Spleen (tissue), 11 donors: Measurements from ENCODE around the gene PUS7L. TPM values are rescaled to one million over a fixed set of nuclear protein-coding genes. Genes with fewer than 3 reads are reported as not detected.
"Not testable (repeated sequence)": the region's sequence is repeated elsewhere in the genome, so short reads cannot be mapped to it uniquely, and the experiment has no call there.

Source experiments
- DNase-seq: peaks from one replicate; pipeline ENCODE4 v3.0.0-alpha.2; 2020
- H3K27ac ChIP-seq, 8 donors: fragments of 200-600 bp; sonication (generic) in 7 of 8; 1 replicate in 4 of 8; 2 replicates in 4 of 8; pipeline versions ENCODE4 v1.5.0 to v1.8.0; 2016 to 2021; ENCODE audit warnings: inconsistent platforms in 4 of 8, mild to moderate bottlenecking in 4 of 8, moderate library complexity in 1 of 8
- H3K27me3 ChIP-seq, 7 donors: fragments of 200-600 bp; sonication (generic) in 6 of 7; replicated peaks in 1 of 7; 1 replicate in 4 of 7; 2 replicates in 3 of 7; pipeline versions ENCODE4 v1.5.0 to v1.8.0; 2016 to 2021; ENCODE audit warnings: inconsistent platforms in 3 of 7, mild to moderate bottlenecking in 1 of 7
- H3K36me3 ChIP-seq, 6 donors: fragments of 200-600 bp; sonication (generic) in 5 of 6; 1 replicate in 4 of 6; 2 replicates in 2 of 6; pipeline versions ENCODE4 v1.5.0 to v1.8.0; 2016 to 2021; ENCODE audit warnings: inconsistent platforms in 2 of 6
- H3K4me1 ChIP-seq, 6 donors: fragments of 200-600 bp; sonication (generic) in 5 of 6; 1 replicate in 3 of 6; 2 replicates in 3 of 6; pipeline versions ENCODE4 v1.5.0 to v1.8.0; 2016 to 2021; ENCODE audit warnings: inconsistent platforms in 3 of 6
- H3K4me3 ChIP-seq, 8 donors: fragments of 200-600 bp; sonication (generic) in 7 of 8; 1 replicate in 4 of 8; 2 replicates in 4 of 8; pipeline versions ENCODE4 v1.5.0 to v1.8.0; 2016 to 2021; ENCODE audit warnings: inconsistent platforms in 4 of 8, mild to moderate bottlenecking in 4 of 8, moderate library complexity in 2 of 8
- H3K9me3 ChIP-seq, 8 donors: fragments of 200-600 bp; sonication (generic) in 7 of 8; 1 replicate in 4 of 8; 2 replicates in 4 of 8; pipeline versions ENCODE4 v1.5.0 to v1.8.0; 2016 to 2021; ENCODE audit warnings: inconsistent platforms in 4 of 8
- CTCF ChIP-seq, 11 experiments: fragments of 200-600 bp in 7 of 11; fragments of 450-650 bp in 4 of 11; sonication (generic) in 4 of 11; IDR thresholded peaks in 8 of 11; conservative IDR thresholded peaks in 3 of 11; 1 replicate in 7 of 11; 2 replicates in 4 of 11; pipeline versions ENCODE4 v1.4.0 to v1.8.0; 2016 to 2021; ENCODE audit warnings: antibody characterized with exemption in 11 of 11, inconsistent platforms in 4 of 11, mild to moderate bottlenecking in 1 of 11
- POLR2A ChIP-seq, 3 donors: fragments of 450-650 bp; IDR thresholded peaks; one replicate each; pipeline ENCODE4 v1.5.1; 2017; ENCODE audit warnings: antibody characterized with exemption in 3 of 3, mild to moderate bottlenecking in 1 of 3
- POLR2AphosphoS5 ChIP-seq, 3 donors: sonication (generic); formaldehyde crosslinking; IDR thresholded peaks; one replicate each; pipeline ENCODE4 v1.5.1; 2017; ENCODE audit warnings: antibody characterized with exemption in 3 of 3
- WGBS, 5 donors: extraction: QIAGEN DNeasy Blood & Tissue Kit in 3 of 5; methylation state at CpG; one replicate each; pipeline versions ENCODE4 v1.1.5 to v1.1.7; 2013 to 2018; 5-methylcytosine and 5-hydroxymethylcytosine counted together
- intact Hi-C: fragments of 100-400 bp; cut with DNase I; formaldehyde crosslinking; loops from one replicate; pipeline ENCODE4 v1.15.0; 2023; ENCODE audit warnings: low total_unique reads
- polyA plus RNA-seq, 3 donors: library from polyadenylated mRNA; stranded (reverse); fragments of 200-250 nt; gene quantifications; one replicate each; pipeline ENCODE4 v1.2.1, GENCODE V29; 2013
- total RNA-seq, 7 donors: library from RNA; depleted of rRNA in 3 of 7; stranded (reverse); fragments of >200 nt in 3 of 7; fragmentation: NEBNext Ultra II Directional in 4 of 7; extraction: Animal tissue kit (Norgen Biotek cat#: 25700) in 4 of 7; gene quantifications; one replicate each; pipeline versions ENCODE4 v1.1.0 to v1.2.1, GENCODE V29; 2016 to 2021
- donor health status: healthy with polysubstance abuse.
- donor health status: DM: no; HTN: no; CAD: no; lungs with moderate emphysema.
- donor health status: DM: no; HTN: no; CAD: no.
- donor health status: Bipolar disorder and iron deficiency.
- donor health status: healthy.
- donor health status: DM: no; HTN: no; CAD: no.
- donor health status: DM: yes; HTN: yes; CAD: no.

PUS7L gene
- total and polyA plus RNA-seq, 10 donors: 1.5 to 18.2 (median 13.8) TPM

DNA sequence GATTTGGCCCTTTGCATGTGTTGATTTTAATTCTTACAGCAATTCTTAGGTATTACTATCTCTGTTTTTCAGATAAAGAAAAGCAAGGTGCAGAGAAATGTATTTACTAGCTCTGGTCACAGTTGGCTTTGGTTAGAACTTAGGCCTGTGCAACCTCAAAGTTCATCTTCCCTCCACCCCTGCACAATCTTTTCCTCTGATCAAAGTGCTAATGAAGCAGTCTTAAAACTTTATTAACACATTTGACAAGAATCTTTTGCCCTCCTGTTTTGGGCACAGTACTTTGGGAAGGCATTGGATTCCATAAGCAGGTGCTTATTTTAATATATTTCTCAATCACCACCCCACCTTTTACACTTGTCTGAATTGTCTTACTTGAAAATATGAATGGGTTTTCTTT lies 2.9 kb upstream of the PUS7L start:
- Histone ChIP-seq H3K27me3 (no peaks in the 10 kb centered on the region), H3K4me3 (no peak overlapping the region), H3K4me1 (peaks cover 25 to 71% (median 50%) of the 10 kb centered on the region in 6 donors), H3K36me3 (peaks cover 0 to 19% (median 3%) of the 10 kb centered on the region in 6 donors), H3K9me3 (no peaks in the 10 kb centered on the region), H3K27ac (no peak overlapping the region)
- TF ChIP-seq POLR2A (IDR thresholded peaks at IDR 0.05): no peak
- no peak for TF ChIP-seq CTCF (IDR thresholded peaks at IDR 0.05 in 8 of 11, conservative IDR thresholded peaks at IDR 0.05 in 3 of 11)
- no peak for TF ChIP-seq POLR2AphosphoS5 (IDR thresholded peaks at IDR 0.05)
- DNase-seq: no peak
- intact Hi-C loops: no loop called here

GRCh38 chr12:43760396-43760795 lies 1.8 kb upstream of the PUS7L start:
- DNase-seq: no peak
- Histone ChIP-seq H3K27ac (peak overlapping the region in 3 of 8 donors; percentile 93 to 97 (median 95)), H3K4me1 (peaks cover 25 to 70% (median 51%) of the 10 kb centered on the region in 6 donors), H3K36me3 (peaks cover 0 to 19% (median under 1%) of the 10 kb centered on the region in 6 donors), H3K9me3 (no peaks in the 10 kb centered on the region), H3K4me3 (peak overlapping the region in 6 of 8 donors; percentile 63 to 86 (median 78)), H3K27me3 (no peaks in the 10 kb centered on the region)
- TF ChIP-seq POLR2A (IDR thresholded peaks at IDR 0.05) (no peak), CTCF (IDR thresholded peaks at IDR 0.05 in 8 of 11, conservative IDR thresholded peaks at IDR 0.05 in 3 of 11) (no peak), POLR2AphosphoS5 (IDR thresholded peaks at IDR 0.05) (no peak)
- intact Hi-C loops: no loop called here
- WGBS, 5 donors: 75 to 88% (median 86%) methylated on average over 2 of the region's 2 CpGs

DNA sequence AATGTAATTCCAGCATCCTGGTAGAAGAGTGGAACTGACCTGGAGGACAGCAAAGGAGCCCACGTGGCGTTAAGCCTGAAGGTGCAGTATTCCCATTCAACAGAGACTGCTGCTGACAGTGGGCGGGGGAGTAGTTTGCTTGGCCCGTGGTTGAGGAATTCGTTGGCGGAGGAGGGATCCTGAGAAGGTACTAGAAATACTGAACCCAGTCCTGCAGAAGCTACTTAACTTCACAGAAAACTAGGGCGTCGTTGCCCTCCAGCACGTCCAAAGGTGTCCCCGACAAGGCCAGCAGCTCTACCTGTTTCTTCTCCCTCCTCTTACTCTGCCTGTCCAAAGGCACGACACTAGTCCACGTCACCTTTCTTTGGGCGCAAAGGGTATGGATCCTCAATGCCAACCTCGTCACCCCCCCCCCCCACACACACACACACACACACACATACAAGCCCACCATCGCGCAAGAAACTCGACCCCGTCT lies 303 bp downstream of the PUS7L start:
- peak overlapping the region; percentile 53 to 86 (median 74) for H3K4me3 ChIP-seq
- H3K36me3 ChIP-seq: peaks cover 0 to 18% (median 9%) of the 10 kb centered on the region in 6 donors
- H3K9me3 ChIP-seq: no peaks in the 10 kb centered on the region
- peak overlapping the region; percentile 36 to 97 (median 94) for H3K27ac ChIP-seq
- peaks cover 25 to 66% (median 58%) of the 10 kb centered on the region in 6 donors for H3K4me1 ChIP-seq
- intact Hi-C loops: no loop called here
- TF ChIP-seq POLR2A (IDR thresholded peaks at IDR 0.05) (no peak), CTCF (IDR thresholded peaks at IDR 0.05 in 8 of 11, conservative IDR thresholded peaks at IDR 0.05 in 3 of 11) (no peak), POLR2AphosphoS5 (IDR thresholded peaks at IDR 0.05) (no peak)
- H3K27me3 ChIP-seq: no peaks in the 10 kb centered on the region
- WGBS, 5 donors: 0 to 3% (median 1%) methylated on average over 17 to 18 of the region's 18 CpGs
- no peak for DNase-seq

DNA sequence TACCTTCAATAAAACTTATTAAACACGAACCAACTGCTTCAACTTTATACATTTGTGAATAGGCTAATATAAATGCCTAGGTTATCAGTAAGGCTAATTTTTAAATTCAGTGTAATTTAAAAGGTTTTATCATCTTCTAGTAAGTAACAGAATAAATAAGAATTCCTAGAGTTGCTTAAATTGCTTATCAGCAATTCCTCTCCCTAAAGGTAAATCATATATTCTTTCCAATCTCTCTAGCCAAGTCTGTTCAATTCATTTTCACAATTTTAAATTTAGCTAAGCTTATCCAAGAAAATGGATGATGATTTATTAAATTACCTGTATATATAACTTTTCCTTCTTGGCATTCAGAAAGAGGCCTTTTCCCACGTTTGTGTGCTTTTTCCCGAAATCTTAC lies 4.6 kb downstream of the PUS7L start:
- no peak for DNase-seq
- H3K9me3 ChIP-seq: peaks cover 0 to 6% (median 0%) of the 10 kb centered on the region in 8 donors
- H3K4me3 ChIP-seq: no peak overlapping the region
- H3K36me3 ChIP-seq: peaks cover 0 to 27% (median 9%) of the 10 kb centered on the region in 6 donors
- no peak overlapping the region for H3K27ac ChIP-seq
- TF ChIP-seq POLR2A (IDR thresholded peaks at IDR 0.05) (no peak), POLR2AphosphoS5 (IDR thresholded peaks at IDR 0.05) (no peak), CTCF (IDR thresholded peaks at IDR 0.05 in 8 of 11, conservative IDR thresholded peaks at IDR 0.05 in 3 of 11) (no peak)
- 95 to 99% (median 97%) methylated on average over 3 of the region's 3 CpGs for WGBS, 5 donors
- peaks cover 6 to 30% (median 21%) of the 10 kb centered on the region in 6 donors for H3K4me1 ChIP-seq
- intact Hi-C loops: no loop called here
- no peaks in the 10 kb centered on the region for H3K27me3 ChIP-seq

DNA sequence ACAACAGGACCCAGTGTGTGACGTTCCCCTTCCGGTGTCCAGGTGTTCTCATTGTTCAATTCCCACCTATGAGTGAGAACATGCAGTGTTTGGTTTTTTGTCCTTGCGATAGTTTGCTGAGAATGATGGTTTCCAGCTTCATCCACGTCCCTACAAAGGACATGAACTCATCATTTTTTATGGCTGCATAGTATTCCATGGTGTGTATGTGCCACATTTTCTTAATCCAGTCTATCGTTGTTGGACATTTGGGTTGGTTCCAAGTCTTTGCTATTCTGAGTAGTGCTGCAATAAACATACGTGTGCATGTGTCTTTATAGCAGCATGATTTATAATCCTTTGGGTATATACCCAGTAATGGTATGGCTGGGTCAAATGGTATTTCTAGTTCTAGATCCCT lies 7.2 kb downstream of the PUS7L start:
- WGBS, 5 donors: 95 to 100% (median 98%) methylated on average over 5 to 6 of the region's 6 CpGs

More for the DNA sequence above, 7.2 kb downstream of the PUS7L start:
- peaks cover 0 to 31% (median 9%) of the 10 kb centered on the region in 6 donors for H3K36me3 ChIP-seq
- DNase-seq, H3K27me3 ChIP-seq, H3K27ac ChIP-seq, H3K9me3 ChIP-seq, intact Hi-C loops, H3K4me3 ChIP-seq: not testable (repeated sequence)
- H3K4me1 ChIP-seq: peaks cover 0 to 20% (median 6%) of the 10 kb centered on the region in 6 donors
